ENCODE results near the gene B9D1.

Gene B9D1

DNA sequence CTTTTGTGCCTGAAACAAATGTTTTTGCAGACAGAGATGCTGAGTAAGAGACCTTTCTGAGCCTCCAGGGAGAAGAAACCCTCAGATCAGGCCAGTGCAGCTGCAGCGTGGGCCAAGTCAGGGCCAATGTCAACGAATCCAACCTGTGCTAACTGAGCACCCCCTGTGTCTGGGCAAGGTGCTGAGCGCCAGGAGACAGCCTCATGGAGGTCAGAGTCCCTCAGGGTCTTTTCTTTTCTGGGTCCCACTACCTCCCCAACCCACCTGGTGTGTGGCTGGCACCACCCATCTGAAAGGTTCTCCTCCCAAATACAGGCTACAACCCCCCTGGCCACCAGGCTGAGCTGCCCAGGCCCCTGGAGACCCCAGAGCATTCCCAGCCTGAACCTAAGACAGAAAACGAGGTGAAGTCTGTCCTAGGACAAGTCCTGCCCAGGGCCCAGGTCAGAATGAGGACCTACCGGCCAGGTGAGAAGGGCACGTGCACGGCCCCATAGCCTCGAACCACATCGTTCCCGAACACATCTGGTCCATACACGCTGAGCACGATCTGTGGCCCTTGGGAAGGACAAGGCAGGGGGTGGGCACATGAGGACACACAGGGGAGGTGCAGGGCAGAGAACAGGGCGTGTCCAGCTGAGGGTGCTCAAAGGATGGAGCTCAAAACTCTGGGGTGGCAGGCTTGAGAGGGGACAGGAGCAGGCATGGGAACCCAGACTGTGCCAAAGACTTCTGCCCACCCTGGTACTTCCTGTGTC, 15.0 kb downstream of the B9D1 start:
- Histone ChIP-seq H3K9me3 (replicated peaks; ENCODE audit: insufficient read depth, low read length) (no peaks in the 10 kb centered on the region), H3K4me3 (ENCODE audit: low read length) (no peak overlapping the region), H3K27me3 (replicated peaks; ENCODE audit: insufficient read depth, low read length) (no peaks in the 10 kb centered on the region), H3K27ac (ENCODE audit: low read length) (no peak overlapping the region), H3K9me2 (replicated peaks; ENCODE audit: insufficient read depth, low read length) (no peaks in the 10 kb centered on the region), H3F3A (ENCODE audit: insufficient read depth, low read length) (no peaks in the 10 kb centered on the region), H3K9ac (ENCODE audit: low read length) (no peak overlapping the region), H4K20me1 (ENCODE audit: insufficient read depth, low read length) (no peaks in the 10 kb centered on the region), H3K79me2 (ENCODE audit: low read length) (no peaks in the 10 kb centered on the region), H3K4me2 (ENCODE audit: low read depth, low read length) (no peak overlapping the region), H3K36me3 (replicated peaks; ENCODE audit: insufficient read depth, low read length) (no peaks in the 10 kb centered on the region), H3K4me1 (ENCODE audit: low read length) (no peaks in the 10 kb centered on the region), H2AFZ (ENCODE audit: low read length) (no peak overlapping the region)
- no peak for DNase-seq
- no peak for TF ChIP-seq EZH2phosphoT487 (IDR thresholded peaks at IDR 0.05; ENCODE audit: low read length)

DNA sequence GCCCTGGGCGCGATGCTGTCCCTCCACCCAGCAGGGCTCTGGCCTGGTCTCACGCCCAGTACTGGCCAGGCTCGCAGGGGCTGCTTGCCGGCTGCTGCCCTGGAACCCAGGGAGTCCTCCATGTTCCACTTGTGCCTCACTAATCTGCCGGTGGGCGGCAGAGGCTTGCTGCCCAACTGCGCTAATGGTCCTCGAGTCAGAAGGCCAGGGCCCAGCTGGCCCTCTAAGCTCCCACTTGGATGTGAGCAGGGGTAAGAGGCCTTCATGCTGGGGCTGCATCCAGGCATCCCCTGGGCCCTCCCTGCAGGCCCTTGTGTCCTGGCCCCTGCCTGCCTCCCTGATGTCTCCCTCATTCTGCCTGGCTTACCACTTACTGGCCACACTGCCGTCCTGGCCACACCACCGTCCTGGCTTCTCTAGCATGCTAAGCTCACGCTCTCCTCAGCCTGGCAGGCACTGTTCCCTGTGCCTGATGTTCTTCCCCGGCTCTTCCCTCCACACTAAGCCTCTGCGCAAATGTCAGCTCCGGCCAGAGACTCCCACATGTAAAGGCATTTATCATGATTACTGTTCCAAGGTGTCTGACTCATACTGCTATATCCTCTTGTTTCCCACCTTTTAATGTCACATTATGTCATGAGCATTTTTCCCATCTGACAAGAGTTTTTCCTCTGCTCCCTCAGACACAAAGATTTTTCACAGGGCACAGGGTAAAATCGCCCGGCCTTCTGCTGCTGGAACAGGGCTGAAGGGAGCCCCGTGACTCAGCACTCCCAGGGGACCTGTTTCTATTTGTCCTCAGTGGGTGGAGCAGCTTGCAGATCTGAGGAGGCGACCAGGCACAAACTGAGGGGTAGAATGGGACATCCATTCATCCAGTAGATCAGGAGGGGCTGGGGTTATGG, 15.9 kb downstream of the B9D1 start:
- Histone ChIP-seq H3K4me3 (ENCODE audit: low read length) (no peak overlapping the region), H4K20me1 (ENCODE audit: insufficient read depth, low read length) (no peaks in the 10 kb centered on the region), H3K4me1 (ENCODE audit: low read length) (no peaks in the 10 kb centered on the region), H3K27me3 (replicated peaks; ENCODE audit: insufficient read depth, low read length) (no peaks in the 10 kb centered on the region), H3K27ac (ENCODE audit: low read length) (no peak overlapping the region), H3K9ac (ENCODE audit: low read length) (no peak overlapping the region), H3K9me3 (replicated peaks; ENCODE audit: insufficient read depth, low read length) (no peaks in the 10 kb centered on the region), H3K4me2 (ENCODE audit: low read depth, low read length) (no peak overlapping the region), H3K9me2 (replicated peaks; ENCODE audit: insufficient read depth, low read length) (no peaks in the 10 kb centered on the region), H3K79me2 (ENCODE audit: low read length) (no peaks in the 10 kb centered on the region), H3K36me3 (replicated peaks; ENCODE audit: insufficient read depth, low read length) (no peaks in the 10 kb centered on the region), H2AFZ (ENCODE audit: low read length) (no peak overlapping the region), H3F3A (ENCODE audit: insufficient read depth, low read length) (no peaks in the 10 kb centered on the region)
- TF ChIP-seq, protein P1, sequence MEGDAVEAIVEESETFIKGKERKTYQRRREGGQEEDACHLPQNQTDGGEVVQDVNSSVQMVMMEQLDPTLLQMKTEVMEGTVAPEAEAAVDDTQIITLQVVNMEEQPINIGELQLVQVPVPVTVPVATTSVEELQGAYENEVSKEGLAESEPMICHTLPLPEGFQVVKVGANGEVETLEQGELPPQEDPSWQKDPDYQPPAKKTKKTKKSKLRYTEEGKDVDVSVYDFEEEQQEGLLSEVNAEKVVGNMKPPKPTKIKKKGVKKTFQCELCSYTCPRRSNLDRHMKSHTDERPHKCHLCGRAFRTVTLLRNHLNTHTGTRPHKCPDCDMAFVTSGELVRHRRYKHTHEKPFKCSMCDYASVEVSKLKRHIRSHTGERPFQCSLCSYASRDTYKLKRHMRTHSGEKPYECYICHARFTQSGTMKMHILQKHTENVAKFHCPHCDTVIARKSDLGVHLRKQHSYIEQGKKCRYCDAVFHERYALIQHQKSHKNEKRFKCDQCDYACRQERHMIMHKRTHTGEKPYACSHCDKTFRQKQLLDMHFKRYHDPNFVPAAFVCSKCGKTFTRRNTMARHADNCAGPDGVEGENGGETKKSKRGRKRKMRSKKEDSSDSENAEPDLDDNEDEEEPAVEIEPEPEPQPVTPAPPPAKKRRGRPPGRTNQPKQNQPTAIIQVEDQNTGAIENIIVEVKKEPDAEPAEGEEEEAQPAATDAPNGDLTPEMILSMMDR (IDR thresholded peaks at IDR 0.05; ENCODE audit: low read length): no peak
- TF ChIP-seq EZH2 (optimal IDR thresholded peaks at IDR 0.05; ENCODE audit: low read depth, low read length) (no peak), EZH2phosphoT487 (IDR thresholded peaks at IDR 0.05; ENCODE audit: low read length) (no peak)
- no peak for DNase-seq

DNA sequence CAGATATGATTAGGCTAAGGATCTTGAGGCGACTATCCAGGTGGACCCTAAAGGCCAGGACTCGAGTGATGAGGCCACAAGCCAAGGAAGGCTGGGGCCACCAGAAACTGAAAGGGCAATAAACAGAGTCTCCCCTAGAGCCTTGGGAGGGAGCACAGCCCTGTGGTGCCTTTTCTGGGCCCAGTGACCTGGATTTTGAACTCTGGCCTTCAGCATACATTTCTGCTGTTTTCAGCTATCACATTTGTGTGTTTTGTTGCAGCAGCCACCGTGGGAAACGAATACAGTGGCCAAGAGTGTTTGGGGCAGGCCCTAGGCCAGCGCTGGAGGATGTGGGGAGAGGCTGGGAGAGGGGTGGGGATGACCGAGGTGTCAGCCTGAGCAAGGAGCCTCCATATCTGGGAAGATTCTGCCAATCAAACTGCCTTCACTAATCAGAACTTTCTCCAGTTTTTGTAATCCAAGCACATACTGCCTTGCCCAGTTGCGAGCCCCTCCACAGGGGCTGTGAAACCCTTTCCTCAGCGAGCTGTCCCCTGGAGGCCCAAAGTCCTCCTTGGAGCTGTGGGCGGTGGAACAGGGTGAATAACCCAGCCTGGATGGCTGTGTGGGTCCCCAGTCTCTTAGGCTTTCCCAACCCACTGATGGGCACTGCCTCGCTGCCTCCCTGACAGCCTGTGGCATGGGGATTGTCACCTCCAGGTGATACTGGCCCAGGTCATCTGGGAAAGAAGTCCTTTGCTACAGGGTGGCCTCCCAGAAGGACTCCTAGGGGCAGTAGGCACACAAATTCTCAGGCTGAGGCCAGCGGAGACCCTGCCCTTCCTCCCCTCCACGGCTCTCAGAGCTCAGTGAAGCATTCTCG, 16.8 kb downstream of the B9D1 start:
- H3K9ac ChIP-seq (ENCODE audit: low read length): no peak overlapping the region

More for the DNA sequence above, 16.8 kb downstream of the B9D1 start:
- H2AFZ ChIP-seq (ENCODE audit: low read length): no peak overlapping the region
- no peaks in the 10 kb centered on the region for H3K9me2 ChIP-seq (replicated peaks; ENCODE audit: insufficient read depth, low read length)
- no peaks in the 10 kb centered on the region for H3K36me3 ChIP-seq (replicated peaks; ENCODE audit: insufficient read depth, low read length)
- no peak overlapping the region for H3K4me2 ChIP-seq (ENCODE audit: low read depth, low read length)
- H3K27me3 ChIP-seq (replicated peaks; ENCODE audit: insufficient read depth, low read length): no peaks in the 10 kb centered on the region
- no peaks in the 10 kb centered on the region for H3K79me2 ChIP-seq (ENCODE audit: low read length)
- H4K20me1 ChIP-seq (ENCODE audit: insufficient read depth, low read length): no peaks in the 10 kb centered on the region
- no peaks in the 10 kb centered on the region for H3F3A ChIP-seq (ENCODE audit: insufficient read depth, low read length)
- TF ChIP-seq EZH2phosphoT487 (IDR thresholded peaks at IDR 0.05; ENCODE audit: low read length) (no peak), EZH2 (optimal IDR thresholded peaks at IDR 0.05; ENCODE audit: low read depth, low read length) (no peak)
- TF ChIP-seq, protein P1 (IDR thresholded peaks at IDR 0.05; ENCODE audit: low read length): no peak
- DNase-seq: no peak
- H3K4me3 ChIP-seq (ENCODE audit: low read length): no peak overlapping the region
- no peaks in the 10 kb centered on the region for H3K9me3 ChIP-seq (replicated peaks; ENCODE audit: insufficient read depth, low read length)
- no peaks in the 10 kb centered on the region for H3K4me1 ChIP-seq (ENCODE audit: low read length)
- H3K27ac ChIP-seq (ENCODE audit: low read length): no peak overlapping the region

Data from MM.1S (cell line).